ENCODE data around the gene GNB1L.
"Not testable (repeated sequence)": the region's sequence is repeated elsewhere in the genome, so short reads cannot be mapped to it uniquely, and the experiment has no call there.

GNB1L gene

DNA sequence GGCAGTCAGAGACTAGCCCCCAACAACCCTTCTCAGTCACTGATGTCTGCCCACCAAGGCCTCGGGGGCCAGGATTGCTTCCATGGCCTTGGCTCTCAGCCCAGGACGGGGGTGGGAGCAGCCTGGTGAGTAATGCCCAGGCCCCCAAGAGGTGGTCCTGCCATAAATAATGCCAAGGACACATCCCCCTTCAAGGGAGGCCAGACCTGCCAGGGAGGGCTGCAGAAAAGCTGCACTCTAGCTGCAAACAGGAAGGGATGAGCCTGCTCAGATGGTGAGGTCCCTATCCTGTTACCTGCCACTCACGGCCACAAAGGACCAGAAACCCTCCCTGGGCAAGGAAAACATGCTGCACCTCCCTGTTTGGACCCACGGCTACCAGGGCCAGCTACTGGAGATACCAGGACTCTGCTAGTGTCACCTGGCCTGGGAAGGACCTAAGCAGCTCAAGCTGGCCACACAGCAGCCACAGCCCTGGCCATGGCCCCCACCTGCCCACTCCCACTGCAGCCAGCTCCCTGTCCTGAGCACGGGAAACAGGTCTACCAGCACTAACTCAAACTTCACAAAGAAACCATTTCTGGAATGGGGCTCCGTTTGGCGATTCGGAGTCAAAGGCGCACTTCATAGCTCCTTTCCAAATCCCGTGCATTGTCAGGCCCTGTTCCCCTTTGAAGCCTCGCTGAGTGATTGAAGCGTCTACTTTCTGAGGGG lies 12.1 kb downstream of the GNB1L start:
- DNase-seq = no peak

DNA sequence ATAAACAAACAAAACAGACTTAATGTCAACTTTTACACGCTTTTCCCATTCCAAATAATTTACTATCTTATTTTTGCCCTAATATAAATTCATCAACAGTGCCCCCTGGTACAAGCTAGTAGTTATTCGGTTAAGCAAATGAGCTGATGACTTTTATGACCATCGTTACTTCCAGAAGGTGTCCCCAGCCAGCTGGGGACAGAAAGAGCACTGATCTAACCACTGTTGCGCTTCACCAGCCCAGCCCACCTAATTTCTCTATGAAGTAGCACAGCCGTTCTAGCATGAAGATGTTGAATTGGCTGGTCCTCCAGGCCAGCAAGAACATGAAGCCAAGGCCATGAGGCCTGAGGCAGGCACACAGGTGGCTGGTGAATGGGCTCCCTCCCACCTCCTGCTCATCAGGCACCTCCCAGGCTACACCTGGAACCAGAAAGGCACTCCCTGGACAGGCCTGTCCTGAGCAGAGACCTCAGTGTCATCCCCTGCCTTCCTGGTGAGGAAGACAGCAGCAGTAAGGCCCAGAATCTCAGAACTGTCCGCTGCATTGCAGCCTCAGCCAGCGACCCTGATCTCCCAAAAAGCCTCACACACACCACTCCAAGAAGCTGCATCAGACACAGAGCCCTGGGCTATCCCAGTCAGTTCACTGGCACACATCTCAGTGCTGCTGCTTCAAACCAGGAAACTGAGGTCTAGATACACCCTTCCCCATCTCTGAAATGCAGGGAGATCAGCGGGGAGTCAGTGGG lies 12.9 kb downstream of the GNB1L start:
- DNase-seq = no peak

DNA sequence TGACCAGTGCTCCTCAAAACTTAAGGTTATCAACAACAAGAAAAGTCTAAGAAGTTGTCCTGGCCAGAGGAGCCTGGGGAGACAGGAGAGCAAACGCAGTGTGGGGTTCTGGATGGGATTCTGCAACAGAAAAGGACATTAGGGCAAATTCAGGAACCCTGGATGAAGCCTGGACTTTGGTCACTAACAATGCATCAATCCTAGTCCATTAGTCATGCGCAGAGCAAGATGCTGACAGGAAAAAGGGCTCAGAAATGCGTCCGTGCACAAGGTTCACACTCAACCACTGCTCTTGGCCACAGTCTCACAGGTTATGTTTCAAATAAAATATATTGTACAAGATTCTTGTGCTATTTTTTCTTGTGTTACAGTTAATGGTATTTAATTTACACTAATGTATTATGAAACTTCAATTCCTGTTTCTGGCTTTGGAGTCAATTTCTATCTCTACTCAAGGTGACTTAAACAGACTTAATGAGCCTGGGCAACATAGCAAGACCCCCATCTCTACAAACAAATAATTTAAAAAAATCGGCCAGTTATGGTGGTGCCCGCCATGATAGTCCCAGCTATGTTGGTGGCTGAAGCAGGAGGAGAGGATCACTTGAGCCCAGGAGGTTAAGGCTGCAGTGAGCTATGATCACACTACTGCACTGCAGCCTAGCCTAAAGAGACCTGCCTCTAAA lies 13.6 kb downstream of the GNB1L start:
- DNase-seq = no peak

DNA sequence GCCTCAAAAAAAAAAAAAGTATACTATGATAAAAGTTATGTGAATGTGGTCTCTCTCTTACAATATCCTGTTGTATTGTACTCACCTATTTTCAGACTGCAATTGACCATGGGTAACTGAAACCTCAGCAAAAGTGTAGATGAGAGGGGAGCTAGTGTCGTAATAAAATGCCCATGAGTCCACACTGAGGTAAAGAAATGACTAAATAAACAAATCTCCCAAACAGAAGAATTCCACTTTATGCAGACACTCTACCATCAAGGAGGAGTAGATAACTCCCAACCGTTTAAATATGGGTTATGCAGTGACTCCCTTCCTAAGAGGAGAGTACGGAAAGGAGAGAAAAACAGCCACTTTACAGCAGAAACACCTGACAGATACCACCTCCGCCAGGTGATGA lies 14.6 kb downstream of the GNB1L start:
- DNase-seq = no peak

DNA sequence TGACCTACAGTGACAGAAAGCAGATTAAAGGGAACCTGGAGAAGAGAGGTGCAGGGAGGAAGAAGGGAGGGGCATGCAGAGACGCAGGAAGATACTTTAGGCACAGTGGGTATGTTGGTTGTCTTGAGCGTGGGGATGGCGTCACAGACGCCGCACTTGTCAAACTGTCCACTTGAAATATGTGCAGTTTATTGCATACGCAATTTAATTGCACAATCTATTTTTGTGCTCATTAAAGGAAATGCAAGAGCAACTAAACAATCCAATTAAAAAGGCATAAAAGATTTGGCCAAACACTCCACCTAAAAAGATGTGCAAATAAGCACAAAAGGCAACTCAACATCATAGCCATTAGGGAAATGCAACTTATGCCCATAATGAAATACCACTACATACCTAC lies 16.8 kb downstream of the GNB1L start:
- DNase-seq = no peak

DNA sequence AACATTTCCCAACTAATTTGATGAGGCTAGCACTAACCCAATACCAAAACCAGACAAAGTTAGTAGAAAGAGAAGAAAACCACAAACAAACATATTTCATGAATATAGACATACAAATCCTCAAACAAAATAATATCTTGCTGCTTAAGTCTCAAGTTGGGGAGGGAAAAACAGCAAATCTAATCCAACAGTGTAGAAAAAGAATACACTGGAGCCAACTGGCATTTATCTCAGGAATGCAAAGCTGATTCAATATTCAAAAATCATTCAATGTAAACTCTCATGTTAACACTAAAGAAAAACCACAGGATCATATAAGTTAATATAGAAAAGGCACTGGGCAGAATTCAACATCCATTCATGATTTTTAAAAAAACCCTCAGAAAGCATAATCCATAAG lies 18.2 kb downstream of the GNB1L start:
- no peak for DNase-seq

DNA sequence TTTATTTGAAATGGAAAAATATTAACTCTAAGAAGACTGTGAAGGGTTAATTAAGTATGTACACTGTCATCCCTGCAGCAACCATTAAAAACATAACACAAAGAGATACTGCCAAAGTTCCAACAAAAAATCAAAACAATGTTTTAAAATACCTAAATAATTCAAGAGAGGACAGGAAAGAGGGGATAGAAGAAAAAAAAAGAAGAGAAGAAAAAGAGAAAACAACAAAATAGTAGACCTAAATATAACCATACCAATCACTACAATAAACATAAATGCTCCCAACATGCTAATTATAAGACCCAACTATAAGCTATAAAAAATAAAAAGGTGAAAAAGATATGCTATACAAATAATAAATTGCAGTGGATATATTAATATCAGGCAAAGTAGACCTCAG lies 20.1 kb downstream of the GNB1L start:
- DNase-seq = no peak

DNA sequence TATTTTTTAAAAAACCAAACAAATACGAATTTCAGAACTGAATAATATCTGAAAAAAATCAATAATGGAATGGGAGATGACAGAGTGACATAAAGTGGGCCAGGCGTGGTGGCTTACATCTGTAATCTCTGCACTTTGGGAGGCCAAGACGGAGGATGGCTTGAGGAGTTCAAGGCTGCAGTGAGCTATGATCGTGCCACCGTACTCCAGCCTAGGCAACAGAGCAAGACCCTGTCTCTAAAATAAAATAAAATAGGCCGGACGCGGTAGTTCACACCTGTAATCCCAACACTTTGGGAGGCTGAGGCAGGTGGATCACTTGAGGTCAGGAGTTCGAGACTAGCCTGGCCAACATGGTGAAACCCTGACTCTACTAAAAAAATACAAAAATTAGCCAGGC lies 21.3 kb downstream of the GNB1L start:
- not testable (repeated sequence) for DNase-seq

DNA sequence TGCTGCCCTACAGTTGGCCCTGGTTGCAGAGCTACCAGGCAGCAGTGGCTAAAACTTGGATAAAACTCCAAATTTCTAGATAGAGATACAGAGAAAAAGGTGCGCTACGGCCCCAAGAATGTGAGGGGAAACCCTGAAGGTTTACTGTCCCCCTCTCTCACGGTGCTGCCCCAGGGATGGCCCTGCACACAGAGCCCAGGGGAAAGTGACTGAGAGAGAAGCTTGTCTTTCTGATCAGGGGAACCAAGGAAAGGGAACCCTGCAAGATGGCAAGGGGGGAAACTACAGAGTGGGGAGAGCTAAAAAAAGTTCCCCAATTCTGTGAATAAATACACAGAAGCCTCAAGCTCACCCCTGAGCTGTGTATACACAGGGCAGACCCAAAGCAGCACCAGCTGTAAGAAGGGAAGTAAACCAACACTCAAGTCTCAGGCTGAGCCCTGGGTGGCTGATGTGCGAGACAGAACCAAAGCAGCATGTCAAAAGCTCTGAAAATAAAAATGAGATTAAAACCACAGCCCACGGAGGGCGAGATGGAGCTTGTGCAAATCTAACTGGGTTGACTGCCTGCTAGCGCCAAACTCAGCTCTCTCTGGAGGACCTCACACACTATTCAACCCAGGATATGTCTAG lies 22.1 kb downstream of the GNB1L start:
- DNase-seq = no peak

DNA sequence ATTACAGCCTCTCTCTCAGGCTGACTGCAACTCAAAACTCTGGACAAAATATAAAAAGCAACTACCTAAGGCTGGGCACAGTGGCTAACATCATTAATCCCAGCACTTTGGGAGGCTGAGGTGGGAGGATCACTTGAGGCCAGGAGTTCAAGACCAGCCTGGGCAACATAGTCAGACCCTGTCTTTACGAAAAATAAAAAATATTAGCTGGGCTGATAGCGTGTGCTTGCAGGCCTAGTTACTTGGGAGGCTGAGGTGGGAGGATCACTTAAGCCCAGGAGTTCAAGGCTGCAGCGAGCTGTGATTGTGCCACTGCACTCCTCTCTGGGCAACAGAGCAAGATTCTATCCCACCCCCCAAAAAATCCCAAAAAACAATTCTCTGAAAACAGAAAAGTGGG lies 22.7 kb downstream of the GNB1L start:
- DNase-seq = not testable (repeated sequence)

DNA sequence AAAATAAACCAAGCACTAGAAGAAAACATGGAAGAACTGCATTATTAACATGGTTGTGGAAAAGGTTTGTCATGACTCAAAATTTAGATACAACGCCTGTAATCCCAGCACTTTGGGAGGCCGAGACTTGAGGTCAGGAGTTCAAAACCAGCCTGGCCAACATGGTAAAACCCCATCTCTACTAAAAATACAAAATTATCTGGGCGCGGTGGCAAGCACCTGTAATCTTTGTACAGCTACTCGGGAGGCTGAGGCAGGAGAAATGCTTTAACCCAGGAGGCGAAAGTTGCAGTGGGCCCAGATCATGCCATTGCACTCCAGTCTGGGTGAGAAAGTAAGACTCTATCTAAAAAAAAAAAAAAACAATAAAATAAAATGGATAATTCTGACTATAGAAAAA lies 23.7 kb downstream of the GNB1L start:
- no peak for DNase-seq

DNA sequence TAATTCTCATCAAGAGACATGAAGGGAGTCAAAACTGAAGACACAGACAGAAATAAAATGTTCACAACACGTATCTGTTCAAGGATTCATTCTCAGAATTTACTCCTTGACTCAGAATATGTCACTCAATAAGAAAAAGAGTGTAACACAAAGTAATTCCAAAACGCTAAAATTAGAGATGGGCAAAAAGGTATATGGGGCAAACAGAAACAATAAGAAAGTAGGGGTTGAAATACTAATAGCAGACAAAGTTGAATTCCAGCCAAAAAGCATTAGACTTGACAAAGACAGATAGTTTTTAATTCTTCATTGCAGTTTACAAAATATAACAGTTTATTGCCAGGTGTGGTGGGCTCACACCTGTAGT lies 26.7 kb downstream of the GNB1L start:
- no peak for DNase-seq

DNA sequence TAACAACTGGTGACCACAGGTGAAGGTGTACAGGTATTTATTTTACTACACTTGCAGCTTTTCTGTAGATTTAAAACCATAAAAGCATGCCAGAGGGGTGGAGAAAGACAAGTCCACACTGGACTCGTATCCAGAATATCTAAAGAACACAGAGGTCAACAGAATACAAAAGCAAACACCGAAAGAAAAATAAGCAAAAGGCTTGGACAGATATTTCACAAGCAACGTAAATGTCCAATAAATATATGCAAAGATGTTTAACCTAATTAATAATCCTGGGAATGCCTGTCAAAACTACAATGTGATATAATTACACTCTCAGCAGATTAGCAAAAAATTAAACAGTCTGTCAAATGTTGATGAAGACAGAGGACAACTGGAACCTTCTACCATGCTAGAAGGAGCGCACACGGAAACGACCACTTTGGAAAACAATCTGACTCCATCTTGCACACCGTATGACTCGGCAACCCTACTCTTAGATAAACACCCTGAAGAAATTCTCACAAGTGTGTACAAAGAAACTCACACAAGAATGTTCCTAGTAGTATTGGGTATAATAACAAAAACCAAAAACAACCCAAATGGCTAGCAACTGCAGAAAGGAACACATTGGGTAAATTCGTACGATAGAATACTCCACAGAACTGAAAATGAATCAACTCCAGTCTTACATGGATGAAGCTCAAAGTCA lies 27.2 kb downstream of the GNB1L start:
- no peak for DNase-seq

DNA sequence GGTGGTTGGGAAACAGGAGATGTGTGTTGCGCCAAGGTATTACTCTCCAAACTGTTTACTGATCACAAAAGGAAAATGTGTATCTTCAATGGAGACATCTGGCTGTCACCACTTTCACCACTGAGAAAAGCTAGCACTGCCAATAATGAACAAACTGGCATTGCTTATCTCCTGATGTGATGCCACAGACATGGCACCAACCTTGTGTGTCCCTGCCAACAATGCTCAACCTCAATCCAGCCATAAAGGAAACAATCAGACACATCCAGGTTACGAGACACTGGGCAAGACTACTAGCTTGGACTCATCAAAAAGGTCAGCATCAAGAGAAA lies 28.1 kb downstream of the GNB1L start:
- DNase-seq = no peak

DNA sequence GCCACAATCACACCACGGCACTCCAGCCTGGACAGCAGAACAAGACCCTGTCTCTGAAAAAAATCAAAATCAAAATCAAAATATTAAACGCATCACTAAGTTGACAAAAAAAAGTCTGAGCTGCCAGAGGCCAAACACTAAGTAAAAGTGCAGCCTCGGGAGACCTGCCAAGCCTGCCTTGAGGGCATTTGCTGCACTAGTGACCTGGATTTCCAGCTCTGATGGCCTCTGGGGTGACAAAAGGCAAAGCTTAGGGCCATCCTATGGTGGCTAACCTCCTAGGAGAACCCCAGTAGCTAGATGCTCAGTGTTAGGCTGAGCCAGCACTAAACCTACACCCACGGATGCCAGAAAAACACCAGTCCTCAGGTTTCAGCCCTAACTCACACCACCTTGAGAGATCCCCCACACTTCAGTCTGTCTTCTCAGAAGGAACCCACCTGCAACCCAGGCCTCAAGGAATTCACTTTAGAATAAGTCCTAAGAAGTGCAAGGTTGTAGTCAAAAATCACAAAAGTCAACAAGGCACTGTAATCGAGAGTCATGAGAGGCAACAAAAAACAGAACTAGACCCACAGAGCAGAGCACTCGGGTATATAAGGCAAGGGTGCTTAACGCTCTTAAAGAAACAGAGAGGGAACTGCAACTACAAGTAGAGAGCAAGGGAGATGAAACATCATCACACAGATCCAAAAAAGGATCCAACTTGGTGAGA lies 28.6 kb downstream of the GNB1L start:
- DNase-seq = no peak

DNA sequence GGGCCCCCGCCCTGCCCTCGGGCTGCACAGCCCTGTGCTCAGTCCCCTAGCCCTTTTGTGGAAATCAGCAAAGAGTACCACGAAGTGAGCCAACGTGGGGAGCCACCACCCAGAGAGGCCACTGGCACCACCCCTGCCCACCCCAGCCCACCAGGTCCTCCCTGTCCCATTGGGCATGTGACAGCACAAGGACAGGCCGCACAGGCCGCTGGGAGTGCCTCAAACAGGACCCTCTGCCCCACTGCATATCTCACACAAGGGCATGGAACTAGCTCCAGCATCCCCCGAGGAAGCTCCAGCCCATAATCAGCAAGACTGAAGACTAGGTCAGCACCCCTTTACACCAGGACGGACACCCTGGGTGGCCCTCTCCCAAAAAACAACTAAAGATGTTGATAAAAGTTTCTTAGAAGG lies 29.7 kb downstream of the GNB1L start:
- no peak for DNase-seq

DNA sequence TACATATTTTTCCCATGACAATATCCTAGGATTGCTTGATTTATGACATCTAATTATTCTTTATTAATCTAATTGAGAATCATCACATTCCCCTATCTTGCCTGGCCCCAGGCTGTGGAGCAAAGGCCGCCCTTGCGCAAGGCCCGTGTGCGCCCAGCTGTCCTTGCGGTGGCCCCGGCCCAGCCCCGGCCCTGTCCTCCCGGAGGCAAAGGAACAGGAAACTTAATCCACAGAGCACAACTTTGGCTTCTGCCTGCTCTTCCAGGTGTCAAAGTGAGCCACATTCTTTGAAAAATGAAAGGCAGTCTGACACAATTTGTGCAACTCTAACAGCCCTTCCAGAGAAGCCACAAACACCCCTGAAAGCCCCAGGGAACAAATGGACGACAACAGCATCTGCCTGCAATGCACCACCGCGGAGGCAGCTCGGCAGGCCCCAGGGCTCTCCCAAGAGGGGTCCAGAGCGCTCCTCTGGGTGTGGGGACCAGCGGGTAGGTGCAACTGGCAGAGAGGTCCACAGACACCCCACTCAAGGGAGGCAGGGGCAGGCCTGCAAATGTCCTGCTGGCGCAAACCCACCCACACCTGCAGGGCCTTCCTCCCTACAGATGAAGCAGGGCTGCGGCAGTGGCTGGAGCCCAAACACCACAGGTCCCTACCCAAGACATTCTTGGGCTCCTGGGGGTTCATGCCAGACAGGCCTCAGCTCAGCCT lies 30.3 kb downstream of the GNB1L start:
- DNase-seq = no peak

DNA sequence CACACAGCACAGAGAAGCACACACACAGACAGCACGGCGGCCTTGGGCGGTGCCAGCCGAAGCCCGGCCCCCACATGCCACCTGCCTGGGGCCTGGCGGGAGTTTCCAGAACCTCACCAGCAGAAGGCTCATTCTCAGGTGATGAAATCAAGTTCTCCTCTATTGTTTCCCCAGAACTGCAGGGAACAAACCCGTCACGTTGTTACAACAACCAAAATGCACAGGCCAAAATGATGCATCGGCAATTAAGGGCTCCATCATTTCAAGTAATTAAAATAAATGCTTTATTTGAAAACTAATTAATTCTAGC lies 30.8 kb downstream of the GNB1L start:
- DNase-seq = no peak

DNA sequence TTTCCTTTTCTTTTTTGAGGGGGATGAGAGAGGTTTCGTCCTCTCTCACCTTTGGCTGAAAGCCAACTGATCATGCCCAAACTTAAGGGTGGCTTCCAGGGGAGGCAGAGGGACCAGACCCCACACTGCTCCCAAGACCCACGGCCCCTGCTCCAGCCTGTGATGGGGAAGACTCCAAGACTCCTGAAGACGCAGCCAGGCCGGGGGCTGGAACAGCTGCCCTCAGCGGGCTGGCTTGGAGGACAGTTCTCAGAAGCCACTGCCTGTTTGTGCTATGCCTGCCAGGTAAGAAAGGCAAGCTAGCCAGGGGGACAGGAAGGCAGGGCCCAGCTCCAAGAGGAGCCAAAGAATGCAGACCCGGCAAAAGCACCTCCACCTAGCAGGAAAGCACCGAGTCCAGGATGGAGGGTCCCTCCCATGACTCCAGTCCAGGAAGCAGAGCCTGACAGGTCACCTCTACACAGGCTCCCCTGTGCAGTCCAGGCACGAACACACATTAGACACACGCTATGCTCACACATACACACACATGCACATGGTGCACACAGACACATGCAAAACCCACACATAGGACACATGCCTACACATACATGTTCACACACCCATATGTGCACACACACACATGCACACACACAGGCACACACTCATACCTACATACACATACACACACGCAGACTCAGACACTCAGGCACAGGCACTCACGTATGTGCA lies 31.3 kb downstream of the GNB1L start:
- no peak for DNase-seq

DNA sequence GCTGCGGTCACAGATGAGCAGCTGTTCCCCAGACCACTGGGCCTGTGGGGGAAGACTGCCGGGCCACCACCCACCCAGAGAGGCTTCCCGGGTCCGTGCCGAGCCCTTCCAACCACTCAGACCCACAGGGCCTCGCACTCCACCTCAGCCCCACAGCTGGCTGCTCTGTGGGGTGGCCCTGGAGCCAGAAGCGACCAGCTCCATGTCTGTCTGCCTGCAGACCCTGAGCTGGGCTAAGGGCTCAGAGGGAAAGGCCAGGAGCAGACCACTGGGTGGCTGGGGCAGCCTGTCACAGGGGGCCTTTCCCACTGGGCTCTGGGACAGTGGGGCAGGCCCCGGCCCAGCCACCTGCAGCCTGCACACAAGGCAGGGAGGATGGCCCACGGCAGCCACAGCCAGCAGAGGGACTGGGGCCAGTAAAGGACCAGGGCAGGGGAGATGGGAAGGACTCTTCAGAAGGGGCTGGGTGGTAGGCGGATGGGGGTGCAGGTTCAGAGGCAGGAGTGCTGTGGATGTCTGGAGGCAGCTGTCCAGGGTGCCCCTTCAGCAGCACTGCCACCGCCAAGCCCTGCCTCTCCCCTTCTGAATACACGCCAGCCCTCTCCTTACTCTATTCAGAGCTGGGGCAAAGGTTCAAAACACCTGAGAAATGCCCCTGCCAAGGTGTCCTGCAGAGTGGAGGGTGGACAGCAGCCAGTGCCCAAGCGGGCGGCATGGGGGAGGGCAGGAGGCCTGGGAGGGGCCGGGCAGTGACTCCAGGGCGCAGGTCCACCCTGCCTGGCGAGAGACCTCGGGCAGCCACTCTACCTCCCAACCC lies 32.2 kb downstream of the GNB1L start:
- no peak for DNase-seq
